ENCODE measurements around the gene DENND1B.
"Not testable (repeated sequence)": the region's sequence is repeated elsewhere in the genome, so short reads cannot be mapped to it uniquely, and the experiment has no call there.

DENND1B gene

DNA sequence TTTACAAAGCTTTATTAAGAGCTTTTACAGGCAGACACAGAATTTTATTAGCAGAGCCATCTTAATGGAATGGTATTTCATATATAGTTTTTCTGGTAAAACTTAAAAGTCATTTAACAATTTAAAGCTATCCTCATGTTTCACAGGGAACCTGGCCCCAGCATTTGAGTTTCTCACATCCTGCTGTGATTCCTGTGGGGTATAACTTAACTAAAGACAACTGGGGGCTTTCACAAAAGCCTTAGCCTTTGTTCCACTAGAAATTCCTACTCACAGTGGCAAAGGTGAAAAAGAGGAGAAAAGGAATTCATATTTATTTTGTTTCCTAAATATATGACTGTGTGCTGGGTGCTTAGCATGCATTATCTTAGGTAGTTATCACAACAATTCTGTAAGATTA, 233.9 kb downstream of the DENND1B start:
- ATAC-seq (replicated peaks) (no peak), DNase-seq (no peak)
- Mint-ChIP-seq H3K27me3 (no peaks in the 10 kb centered on the region), H3K36me3 (peaks cover 9 to 14% of the 10 kb centered on the region in 2 donors), H3K4me1 (no peaks in the 10 kb centered on the region), H3K9me3 (no peaks in the 10 kb centered on the region), H3K27ac (no peak overlapping the region), H3K4me3 (no peak overlapping the region)

DNA sequence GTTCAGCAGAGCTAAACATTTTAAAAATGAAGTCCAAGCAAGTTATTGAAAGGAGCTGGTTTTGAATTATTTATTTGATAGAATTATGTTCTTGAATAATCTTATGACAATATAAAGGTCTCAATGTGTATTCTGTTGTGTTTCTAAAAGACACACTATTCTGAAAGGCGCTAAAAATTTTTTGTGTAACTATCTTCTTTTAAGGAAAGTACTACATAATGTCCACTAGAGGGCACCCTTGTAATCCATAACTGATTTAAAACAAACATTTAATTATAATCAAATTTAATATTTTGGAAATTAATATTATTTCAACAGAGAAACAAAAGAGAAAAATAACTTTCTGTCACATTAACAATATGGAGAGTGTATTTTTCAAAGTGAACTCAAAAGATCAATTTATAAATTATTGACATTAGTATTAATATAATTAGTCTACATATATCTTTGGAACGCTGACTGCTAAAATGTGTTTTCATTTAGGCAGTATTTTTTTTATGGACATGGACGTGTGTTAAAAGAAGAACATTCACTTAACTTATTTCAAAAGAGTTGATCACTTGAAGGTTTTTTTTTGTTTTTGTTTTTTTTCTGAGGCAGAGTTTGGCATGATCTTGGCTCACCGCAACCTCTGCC, 248.4 kb downstream of the DENND1B start:
- Mint-ChIP-seq H3K36me3 (no peaks in the 10 kb centered on the region), H3K27ac (no peak overlapping the region), H3K4me1 (no peaks in the 10 kb centered on the region), H3K9me3 (no peaks in the 10 kb centered on the region), H3K4me3 (no peak overlapping the region), H3K27me3 (no peaks in the 10 kb centered on the region)
- DNase-seq: no peak
- no peak for ATAC-seq (replicated peaks)

DNA sequence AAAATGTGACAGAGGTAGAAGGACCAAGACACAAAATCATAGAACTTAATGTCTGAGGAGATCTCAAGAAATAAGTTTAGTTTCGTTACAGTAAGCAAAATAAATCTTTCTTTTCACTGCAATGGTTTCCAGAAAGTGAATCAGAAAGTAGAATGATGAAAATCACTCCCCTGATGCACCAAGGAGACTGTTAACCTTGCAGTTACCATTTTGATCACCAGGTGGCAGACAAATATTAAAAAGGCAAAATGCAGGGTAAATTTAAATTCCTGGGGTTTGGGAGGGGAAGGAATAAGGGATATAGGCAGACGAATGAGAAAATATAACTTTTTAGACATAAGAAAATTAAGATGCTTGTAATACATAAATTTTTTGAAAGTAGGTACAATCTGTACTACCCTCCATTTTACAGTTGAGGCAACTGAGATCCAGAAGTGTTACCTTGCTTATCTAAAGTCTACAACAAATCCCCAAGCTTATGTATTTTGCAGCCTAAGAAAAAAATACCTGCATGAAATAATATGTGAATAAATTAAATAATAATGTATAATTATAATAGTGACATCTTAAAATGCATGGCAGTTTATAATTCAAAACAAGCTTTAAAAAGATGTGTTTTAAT, 254.1 kb downstream of the DENND1B start:
- no peaks in the 10 kb centered on the region for H3K36me3 Mint-ChIP-seq
- no peaks in the 10 kb centered on the region for H3K9me3 Mint-ChIP-seq
- H3K4me1 Mint-ChIP-seq: no peaks in the 10 kb centered on the region
- no peaks in the 10 kb centered on the region for H3K27me3 Mint-ChIP-seq
- H3K27ac Mint-ChIP-seq: no peak overlapping the region
- no peak overlapping the region for H3K4me3 Mint-ChIP-seq
- DNase-seq (no peak), ATAC-seq (replicated peaks) (peak in 1 of 2 donors; percentile 44)

- Mint-ChIP-seq H3K36me3 (no peaks in the 10 kb centered on the region), H3K27me3 (no peaks in the 10 kb centered on the region), H3K4me3 (no peak overlapping the region), H3K9me3 (no peaks in the 10 kb centered on the region), H3K4me1 (no peaks in the 10 kb centered on the region), H3K27ac (peak overlapping the region; percentile 37)
- DNase-seq: no peak
- ATAC-seq (replicated peaks): no peak
Measured at GRCh38 chr1:197519741-197520334, 255.4 kb downstream of the DENND1B start.

DNA sequence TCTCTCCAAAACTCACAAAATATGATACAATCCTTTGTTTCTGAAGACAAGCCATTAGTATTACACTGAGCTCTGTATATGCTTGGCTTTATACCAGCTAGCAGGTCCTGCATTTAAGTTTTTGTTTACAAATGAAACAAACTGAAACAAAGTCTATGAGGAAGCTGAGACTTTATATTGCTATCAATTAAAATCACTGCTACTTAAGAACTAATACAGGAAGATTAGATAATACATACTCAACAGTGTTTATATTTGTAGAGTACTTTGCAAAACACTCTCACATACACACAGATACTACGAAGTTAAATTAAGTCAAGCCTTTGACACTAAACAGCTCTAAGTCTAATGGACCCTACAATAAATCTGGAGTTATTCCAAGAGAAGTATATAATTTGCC, 259.9 kb downstream of the DENND1B start:
- ATAC-seq (replicated peaks) (no peak), DNase-seq (no peak)
- Mint-ChIP-seq H3K9me3 (no peaks in the 10 kb centered on the region), H3K36me3 (peaks cover 3 to 7% of the 10 kb centered on the region in 2 donors), H3K27ac (no peak overlapping the region), H3K4me1 (no peaks in the 10 kb centered on the region), H3K4me3 (no peak overlapping the region), H3K27me3 (no peaks in the 10 kb centered on the region)

GRCh38 chr1:197510691-197511378, 264.4 kb downstream of the DENND1B start:
- Mint-ChIP-seq H3K27me3 (no peaks in the 10 kb centered on the region), H3K4me1 (no peaks in the 10 kb centered on the region), H3K9me3 (no peaks in the 10 kb centered on the region), H3K36me3 (peaks cover 6 to 14% of the 10 kb centered on the region in 2 donors), H3K27ac (no peak overlapping the region), H3K4me3 (no peak overlapping the region)
- ATAC-seq (replicated peaks) (no peak), DNase-seq (no peak)

- no peak for DNase-seq
- Mint-ChIP-seq H3K27me3 (no peaks in the 10 kb centered on the region), H3K4me3 (no peak overlapping the region), H3K27ac (no peak overlapping the region), H3K36me3 (no peaks in the 10 kb centered on the region), H3K4me1 (no peaks in the 10 kb centered on the region), H3K9me3 (peaks cover 0 to 1% of the 10 kb centered on the region in 2 donors)
- no peak for ATAC-seq (replicated peaks)
Measured at GRCh38 chr1:197496722-197497121, 278.6 kb downstream of the DENND1B start.

GRCh38 chr1:197491505-197491904, 283.8 kb downstream of the DENND1B start:
- not testable (repeated sequence) for H3K9me3 Mint-ChIP-seq; H3K4me3 Mint-ChIP-seq; H3K27ac Mint-ChIP-seq; DNase-seq; H3K4me1 Mint-ChIP-seq; H3K36me3 Mint-ChIP-seq; ATAC-seq (replicated peaks)
- peaks cover 0 to 16% of the 10 kb centered on the region in 2 donors for H3K27me3 Mint-ChIP-seq

- Mint-ChIP-seq H3K36me3 (no peaks in the 10 kb centered on the region), H3K4me3 (no peak overlapping the region), H3K9me3 (no peaks in the 10 kb centered on the region), H3K27ac (no peak overlapping the region), H3K4me1 (no peaks in the 10 kb centered on the region), H3K27me3 (peaks cover 0 to 16% of the 10 kb centered on the region in 2 donors)
- no peak for ATAC-seq (replicated peaks)
- DNase-seq: no peak
Measured at GRCh38 chr1:197486946-197487345, 288.3 kb downstream of the DENND1B start.

- H3K9me3 Mint-ChIP-seq: no peaks in the 10 kb centered on the region
- H3K27me3 Mint-ChIP-seq: peaks cover 0 to 14% of the 10 kb centered on the region in 2 donors
- no peak overlapping the region for H3K27ac Mint-ChIP-seq
- ATAC-seq (replicated peaks) (no peak), DNase-seq (no peak)
- no peaks in the 10 kb centered on the region for H3K36me3 Mint-ChIP-seq
- no peaks in the 10 kb centered on the region for H3K4me1 Mint-ChIP-seq
- no peak overlapping the region for H3K4me3 Mint-ChIP-seq
Measured at GRCh38 chr1:197485790-197486189, 289.5 kb downstream of the DENND1B start.

DNA sequence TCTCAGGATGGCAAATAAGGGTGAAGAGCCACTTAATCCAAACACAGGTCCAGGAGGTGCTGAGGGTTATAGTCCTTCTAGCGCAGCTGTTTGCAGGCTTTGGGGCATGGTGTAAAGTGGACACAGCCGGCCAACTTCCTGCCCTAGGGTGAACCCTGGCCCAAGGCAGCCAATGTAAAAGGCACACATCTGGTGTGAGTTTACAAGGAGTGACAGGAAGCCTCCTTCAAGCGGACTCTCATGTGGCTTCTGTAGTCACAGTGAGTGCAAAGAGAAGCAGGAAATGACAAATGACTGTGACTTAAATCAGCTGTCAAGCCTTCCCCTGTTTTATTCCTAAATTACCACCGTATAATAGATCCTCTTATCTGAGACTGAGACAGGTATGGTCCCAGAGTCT, 294.2 kb downstream of the DENND1B start:
- Mint-ChIP-seq H3K4me3 (no peak overlapping the region), H3K36me3 (no peaks in the 10 kb centered on the region), H3K27me3 (peaks cover 0 to 4% of the 10 kb centered on the region in 2 donors), H3K4me1 (no peaks in the 10 kb centered on the region), H3K9me3 (no peaks in the 10 kb centered on the region), H3K27ac (no peak overlapping the region)
- DNase-seq (no peak), ATAC-seq (replicated peaks) (no peak)

- DNase-seq (no peak), ATAC-seq (replicated peaks) (no peak)
- Mint-ChIP-seq H3K9me3 (no peaks in the 10 kb centered on the region), H3K27ac (no peak overlapping the region), H3K27me3 (peaks cover 0 to 4% of the 10 kb centered on the region in 2 donors), H3K4me1 (no peaks in the 10 kb centered on the region), H3K4me3 (no peak overlapping the region), H3K36me3 (no peaks in the 10 kb centered on the region)
Measured at GRCh38 chr1:197480446-197480845, 294.8 kb downstream of the DENND1B start.

DNA sequence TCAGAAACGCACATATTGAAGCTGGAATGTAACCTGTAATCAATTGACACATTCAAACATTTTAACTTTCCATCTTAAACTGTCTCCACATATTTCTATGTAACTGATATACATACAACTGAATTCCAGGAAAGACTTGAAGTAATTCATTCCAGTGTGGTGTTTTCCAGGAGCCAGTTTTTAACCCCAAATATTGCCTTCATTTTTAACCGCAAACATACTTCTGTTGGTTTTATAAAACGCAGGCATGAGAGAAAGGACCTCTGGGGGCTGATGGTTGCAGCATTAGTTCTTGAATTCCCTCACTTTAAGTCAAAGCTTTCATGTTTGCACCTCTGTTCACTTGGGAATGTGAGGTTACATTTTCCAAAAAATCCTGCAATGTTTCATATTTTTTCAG, 303.1 kb downstream of the DENND1B start:
- Mint-ChIP-seq H3K4me1 (peaks cover 4 to 5% of the 10 kb centered on the region in 2 donors), H3K9me3 (no peaks in the 10 kb centered on the region), H3K27ac (no peak overlapping the region), H3K36me3 (no peaks in the 10 kb centered on the region), H3K27me3 (peaks cover 0 to 11% of the 10 kb centered on the region in 2 donors), H3K4me3 (no peak overlapping the region)
- ATAC-seq (replicated peaks) (no peak), DNase-seq (no peak)

GRCh38 chr1:197471248-197471985, 303.9 kb downstream of the DENND1B start:
- no peak for DNase-seq
- Mint-ChIP-seq H3K9me3 (no peaks in the 10 kb centered on the region), H3K4me3 (no peak overlapping the region), H3K36me3 (no peaks in the 10 kb centered on the region), H3K27ac (no peak overlapping the region), H3K4me1 (peaks cover 4 to 5% of the 10 kb centered on the region in 2 donors), H3K27me3 (peaks cover 0 to 11% of the 10 kb centered on the region in 2 donors)
- ATAC-seq (replicated peaks): no peak

All from stimulated activated naive B cell treated with anti-CD40 and anti-IgM and Interleukin-4, amounts not matched to agents 10 μg/mL and 1 μg/mL and 100 μg/mL, for 72 hours (primary cell).